Neural cell (in vitro differentiated cells): ENCODE results near the gene USF1. TPM values are rescaled to one million over a fixed set of nuclear protein-coding genes. Genes with fewer than 3 reads are reported as not detected.

ENCODE experiments used
- H2AFZ ChIP-seq: fragments of 200-600, 300-800 bp; sonication (generic), shearing (Covaris generic); 2 replicates; pipeline ENCODE4 v1.6.0; 2014; ENCODE audit warnings: low read depth, mild to moderate bottlenecking, antibody characterized with exemption, low read length, moderate library complexity
- H3F3A ChIP-seq: fragments of 200-600 bp; shearing (Covaris generic); 2 replicates; pipeline ENCODE4 v1.6.1; 2016; ENCODE audit warnings: mild to moderate bottlenecking, moderate library complexity, mixed read lengths, antibody characterized with exemption, low read length; ENCODE audit not compliant: insufficient read depth, poor library complexity, severe bottlenecking
- H3K27ac ChIP-seq: fragments of 200-600, 300-800 bp; sonication (generic), shearing (Covaris generic); 2 replicates; pipeline ENCODE4 v1.5.1; 2014; ENCODE audit warnings: mild to moderate bottlenecking, low read length, moderate library complexity
- H3K27me3 ChIP-seq: fragments of 300-800, 200-600 bp; sonication (generic), shearing (Covaris generic); 2 replicates; pipeline ENCODE4 v1.6.0; 2014; ENCODE audit warnings: mild to moderate bottlenecking, low read depth, low read length, moderate library complexity; ENCODE audit not compliant: insufficient read depth
- H3K36me3 ChIP-seq: fragments of 300-800, 200-600 bp; sonication (generic), shearing (Covaris generic); 2 replicates; pipeline ENCODE4 v1.5.1; 2014; ENCODE audit warnings: mild to moderate bottlenecking, antibody characterized with exemption, low read length, moderate library complexity; ENCODE audit not compliant: insufficient read depth
- H3K4me2 ChIP-seq: fragments of 300-800, 200-600 bp; sonication (generic), shearing (Covaris generic); 2 replicates; pipeline ENCODE4 v1.6.0; 2014; ENCODE audit warnings: mild to moderate bottlenecking, low read length
- H3K4me3 ChIP-seq: fragments of 300-800, 200-600 bp; sonication (generic), shearing (Covaris generic); 2 replicates; pipeline ENCODE4 v1.5.1; 2014; ENCODE audit warnings: mild to moderate bottlenecking, low read length, moderate library complexity
- H3K79me2 ChIP-seq: fragments of 200-600 bp; shearing (Covaris generic); replicated peaks from 2 replicates; pipeline ENCODE4 v1.6.0; 2014; ENCODE audit warnings: mild to moderate bottlenecking, low read length, moderate library complexity; ENCODE audit not compliant: insufficient read depth
- H3K9ac ChIP-seq: fragments of 300-800, 200-600 bp; sonication (generic), shearing (Covaris generic); 2 replicates; pipeline ENCODE4 v1.6.1; 2016; ENCODE audit warnings: mild to moderate bottlenecking, low read length, mixed read lengths
- H3K9me2 ChIP-seq: fragments of 200-600 bp; shearing (Covaris generic); 2 replicates; pipeline ENCODE4 v1.6.1; 2016; ENCODE audit warnings: mild to moderate bottlenecking, low read length, mixed read lengths; ENCODE audit not compliant: insufficient read depth
- H3K9me3 ChIP-seq: fragments of 200-600, 300-800 bp; sonication (generic), shearing (Covaris generic); 2 replicates; pipeline ENCODE4 v1.6.1; 2016; ENCODE audit warnings: mild to moderate bottlenecking, mixed run types, low read length, moderate library complexity, mixed read lengths
- H4K20me1 ChIP-seq: fragments of 200-600 bp; shearing (Covaris generic); 2 replicates; pipeline ENCODE4 v1.6.1; 2016; ENCODE audit warnings: mild to moderate bottlenecking, mixed run types; ENCODE audit not compliant: insufficient read depth
- CTCF ChIP-seq: fragments of 450-650 bp; IDR thresholded peaks from 2 replicates; pipeline ENCODE4 v1.5.1; 2014; ENCODE audit warnings: antibody characterized with exemption, mild to moderate bottlenecking, moderate library complexity; ENCODE audit not compliant: poor library complexity, severe bottlenecking
- EP300 ChIP-seq: fragments of 450-650 bp; conservative IDR thresholded peaks from 2 replicates; pipeline ENCODE4 v1.6.1; 2014; ENCODE audit warnings: antibody characterized with exemption, mild to moderate bottlenecking, moderate library complexity; ENCODE audit not compliant: poor library complexity, severe bottlenecking
- EZH2 ChIP-seq: fragments of 200-600, 300-800 bp; shearing (Covaris generic), sonication (generic); IDR thresholded peaks from 2 replicates; pipeline ENCODE4 v1.6.1; 2014; ENCODE audit warnings: antibody characterized with exemption, low read length, borderline replicate concordance, mild to moderate bottlenecking; ENCODE audit not compliant: insufficient read depth, poor library complexity, severe bottlenecking
- MXI1 ChIP-seq: fragments of 450-650 bp; conservative IDR thresholded peaks from 2 replicates; pipeline ENCODE4 v1.6.1; 2014; ENCODE audit warnings: antibody characterized with exemption, mild to moderate bottlenecking; ENCODE audit not compliant: poor library complexity, severe bottlenecking
- POLR2AphosphoS5 ChIP-seq: IDR thresholded peaks from 2 replicates; pipeline ENCODE4 v1.6.1; 2012
- RAD21 ChIP-seq: fragments of 450-650 bp; conservative IDR thresholded peaks from 2 replicates; pipeline ENCODE4 v1.6.1; 2014; ENCODE audit warnings: antibody characterized with exemption, mild to moderate bottlenecking, moderate library complexity
- REST ChIP-seq: IDR thresholded peaks from 2 replicates; pipeline ENCODE4 v1.6.1; 2012; ENCODE audit warnings: borderline replicate concordance
- SMC3 ChIP-seq: fragments of 450-650 bp; conservative IDR thresholded peaks from 2 replicates; pipeline ENCODE4 v1.6.1; 2014; ENCODE audit warnings: antibody characterized with exemption, mild to moderate bottlenecking, moderate library complexity; ENCODE audit not compliant: poor library complexity
- TAF1 ChIP-seq: IDR thresholded peaks from 2 replicates; pipeline ENCODE4 v1.6.1; 2012; ENCODE audit warnings: low read depth
- polyA plus RNA-seq: library from polyadenylated mRNA; depleted of rRNA; stranded (reverse); fragments of >200 nt; gene quantifications from 2 replicates; pipeline ENCODE4 v1.2.3, GENCODE V29; 2014

Gene USF1
- polyA plus RNA-seq, 1 donor from 2014 or later, result 366 TPM

- H3K9me3 ChIP-seq, result no peaks in the 10 kb centered on the region
- H3K36me3 ChIP-seq, result no peaks in the 10 kb centered on the region
- H3K27me3 ChIP-seq, result no peaks in the 10 kb centered on the region
- no peak overlapping the region for H3K9ac ChIP-seq
- H3K27ac ChIP-seq, result no peak overlapping the region
- no peaks in the 10 kb centered on the region for H3K79me2 ChIP-seq
- H3K4me2 ChIP-seq, result no peak overlapping the region
- H2AFZ ChIP-seq, result no peak overlapping the region
- H3K4me3 ChIP-seq, result no peak overlapping the region
- H3K9me2 ChIP-seq, result no peaks in the 10 kb centered on the region
- no peaks in the 10 kb centered on the region for H4K20me1 ChIP-seq
- H3F3A ChIP-seq, result no peaks in the 10 kb centered on the region
- TF ChIP-seq CTCF, result no peak
- TF ChIP-seq EP300, result no peak
- no peak for TF ChIP-seq RAD21
- no peak for TF ChIP-seq SMC3
- TF ChIP-seq TAF1, result no peak
Observed at GRCh38 chr1:161070761-161071160, 25.0 kb upstream of the USF1 start.

GRCh38 chr1:161069731-161070270 lies 24.0 kb upstream of the USF1 start, which contains the start of gene ARHGAP30:
Gene ARHGAP30 (minus strand): TSS chr1:161069891. CDS start chr1:161069624, 267 bp downstream.
- Histone ChIP-seq H3K4me3 (no peak within 1 kb of the TSS), H3F3A (no peaks in the 10 kb centered on the region), H3K9me3 (no peaks in the 10 kb centered on the region), H3K36me3 (no peaks in the 10 kb centered on the region), H3K4me2 (no peak within 1 kb of the TSS), H3K27ac (no peak within 1 kb of the TSS), H3K79me2 (no peaks in the 10 kb centered on the region), H3K27me3 (no peaks in the 10 kb centered on the region), H3K9me2 (no peaks in the 10 kb centered on the region), H4K20me1 (no peaks in the 10 kb centered on the region), H2AFZ (no peak within 1 kb of the TSS), H3K9ac (no peak within 1 kb of the TSS)
- no peak for TF ChIP-seq RAD21
- no peak for TF ChIP-seq SMC3
- no peak for TF ChIP-seq EZH2
- no peak for TF ChIP-seq REST
- TF ChIP-seq MXI1, result no peak
- TF ChIP-seq POLR2AphosphoS5, result no peak
- no peak for TF ChIP-seq EP300
- no peak for TF ChIP-seq CTCF
- TF ChIP-seq TAF1, result no peak
